ENCODE measurements around the gene SIGLEC5. TPM values are rescaled to one million over a fixed set of nuclear protein-coding genes. Genes with fewer than 3 reads are reported as not detected.

The SIGLEC5 gene
- polyA plus RNA-seq, 1 of the 3 experiments (the other 2 are of a cell fraction): not detected

GRCh38 chr19:51628153-51628939 is 1.9 kb downstream of the SIGLEC5 start:
- no peaks in the 10 kb centered on the region for H3K4me1 ChIP-seq (ENCODE audit: control insufficient read depth in 1 of 2, insufficient read depth in 2 of 2, low read depth in 1 of 2, low read length in 1 of 2)
- H3K9ac ChIP-seq: no peak overlapping the region
- H3K9me2 ChIP-seq: no peaks in the 10 kb centered on the region
- no peaks in the 10 kb centered on the region for H3F3A ChIP-seq (replicated peaks; ENCODE audit: insufficient read depth)
- H3K27ac ChIP-seq (ENCODE audit: low read depth in 2 of 2, low read length in 1 of 2): no peak overlapping the region
- H4K20me1 ChIP-seq (ENCODE audit: insufficient read depth): no peaks in the 10 kb centered on the region
- no peak for TF ChIP-seq IRF3 (IDR thresholded peaks at IDR 0.05; ENCODE audit: low read depth, low read length)
- TF ChIP-seq JUND (IDR thresholded peaks at IDR 0.05): no peak
- CTCF ChIA-PET: no interaction called here
- no peaks in the 10 kb centered on the region for H3K79me2 ChIP-seq (ENCODE audit: insufficient read depth)
- no peaks in the 10 kb centered on the region for H3K9me3 ChIP-seq
- no peak overlapping the region for H2AFZ ChIP-seq (ENCODE audit: low read depth)
- H3K36me3 ChIP-seq (replicated peaks in 1 of 2; ENCODE audit: control insufficient read depth in 1 of 2, insufficient read depth in 2 of 2, low read length in 1 of 2): no peaks in the 10 kb centered on the region
- H3K27me3 ChIP-seq (ENCODE audit: insufficient read depth): peaks cover 68% of the 10 kb centered on the region; the same call in 1 of the 2 replicates
- no peak overlapping the region for H3K4me2 ChIP-seq
- no peak overlapping the region for H3K4me3 ChIP-seq (ENCODE audit: low read depth in 2 of 2, low read length in 1 of 2)
- POLR2A ChIA-PET: no interaction called here
- 42% methylated on average over 14 of the region's 14 CpGs for WGBS (ENCODE audit: low lambda C conversion rate)
- no peak for DNase-seq

GRCh38 chr19:51627491-51628138 is 2.6 kb downstream of the SIGLEC5 start:
- Histone ChIP-seq H3K9ac (no peak overlapping the region), H3K4me2 (no peak overlapping the region), H3K27me3 (ENCODE audit: insufficient read depth) (peaks cover 67% of the 10 kb centered on the region; the same call in 1 of the 2 replicates), H2AFZ (ENCODE audit: low read depth) (no peak overlapping the region), H4K20me1 (ENCODE audit: insufficient read depth) (no peaks in the 10 kb centered on the region), H3K9me2 (no peaks in the 10 kb centered on the region), H3K27ac (ENCODE audit: low read depth in 2 of 2, low read length in 1 of 2) (no peak overlapping the region), H3K4me3 (ENCODE audit: low read depth in 2 of 2, low read length in 1 of 2) (no peak overlapping the region), H3K9me3 (no peaks in the 10 kb centered on the region), H3K79me2 (ENCODE audit: insufficient read depth) (no peaks in the 10 kb centered on the region), H3F3A (replicated peaks; ENCODE audit: insufficient read depth) (no peaks in the 10 kb centered on the region), H3K4me1 (ENCODE audit: control insufficient read depth in 1 of 2, insufficient read depth in 2 of 2, low read depth in 1 of 2, low read length in 1 of 2) (no peaks in the 10 kb centered on the region), H3K36me3 (replicated peaks in 1 of 2; ENCODE audit: control insufficient read depth in 1 of 2, insufficient read depth in 2 of 2, low read length in 1 of 2) (no peaks in the 10 kb centered on the region)
- WGBS (ENCODE audit: low lambda C conversion rate): 23% methylated on average over 11 of the region's 16 CpGs
- DNase-seq: no peak
- POLR2A ChIA-PET: no interaction called here
- CTCF ChIA-PET: interaction anchor here (1.9 kb wide), 1 partner anchor 30 kb away, joined by 9 read pairs; no protein-coding TSS in a partner anchor
- TF ChIP-seq MXI1 (IDR thresholded peaks at IDR 0.05; ENCODE audit: low read depth, low read length): no peak
- TF ChIP-seq EZH2phosphoT487 (IDR thresholded peaks at IDR 0.05; ENCODE audit: borderline replicate concordance, low read depth): no peak
- no peak for TF ChIP-seq RCOR1 (IDR thresholded peaks at IDR 0.05; ENCODE audit: low read length)

- no peak overlapping the region for H3K27ac ChIP-seq (ENCODE audit: low read depth in 2 of 2, low read length in 1 of 2)
- H3K9ac ChIP-seq: no peak overlapping the region
- H3K9me2 ChIP-seq: no peaks in the 10 kb centered on the region
- H3K4me3 ChIP-seq (ENCODE audit: low read depth in 2 of 2, low read length in 1 of 2): no peak overlapping the region
- no peaks in the 10 kb centered on the region for H3F3A ChIP-seq (replicated peaks; ENCODE audit: insufficient read depth)
- no peaks in the 10 kb centered on the region for H3K36me3 ChIP-seq (replicated peaks in 1 of 2; ENCODE audit: control insufficient read depth in 1 of 2, insufficient read depth in 2 of 2, low read length in 1 of 2)
- no peak for DNase-seq
- 0% methylated on average over 2 of the region's 2 CpGs for WGBS (ENCODE audit: low lambda C conversion rate)
- H4K20me1 ChIP-seq (ENCODE audit: insufficient read depth): no peaks in the 10 kb centered on the region
- H2AFZ ChIP-seq (ENCODE audit: low read depth): no peak overlapping the region
- CTCF ChIA-PET: interaction anchor here (0.9 to 1.9 kb wide), 2 partner anchors 11 to 31 kb away, joined by 3 to 9 read pairs; no protein-coding TSS in a partner anchor
- no peaks in the 10 kb centered on the region for H3K4me1 ChIP-seq (ENCODE audit: control insufficient read depth in 1 of 2, insufficient read depth in 2 of 2, low read depth in 1 of 2, low read length in 1 of 2)
- H3K27me3 ChIP-seq (ENCODE audit: insufficient read depth): peaks cover 59% of the 10 kb centered on the region; the same call in 1 of the 2 replicates
- H3K9me3 ChIP-seq: no peaks in the 10 kb centered on the region
- POLR2A ChIA-PET: no interaction called here
- TF ChIP-seq IRF3 (IDR thresholded peaks at IDR 0.05; ENCODE audit: low read depth, low read length) (no peak), RXRA (IDR thresholded peaks at IDR 0.05; ENCODE audit: borderline replicate concordance, low read depth) (no peak), GABPA (IDR thresholded peaks at IDR 0.05; ENCODE audit: low read depth) (no peak), RFX5 (IDR thresholded peaks at IDR 0.05; ENCODE audit: low read length) (no peak), TCF12 (IDR thresholded peaks at IDR 0.05) (no peak), PBX3 (IDR thresholded peaks at IDR 0.05) (no peak), RCOR1 (IDR thresholded peaks at IDR 0.05; ENCODE audit: low read length) (no peak), FOXM1 (IDR thresholded peaks at IDR 0.05; ENCODE audit: low read depth) (no peak), EZH2phosphoT487 (IDR thresholded peaks at IDR 0.05; ENCODE audit: borderline replicate concordance, low read depth) (no peak), ELF1 (IDR thresholded peaks at IDR 0.05) (no peak), TAF1 (IDR thresholded peaks at IDR 0.05; ENCODE audit: borderline replicate concordance, low read depth, low read length) (no peak), CHD2 (IDR thresholded peaks at IDR 0.05; ENCODE audit: low read length, partially characterized antibody) (no peak), RAD21 (IDR thresholded peaks at IDR 0.05; ENCODE audit: low read length) (no peak), POLR2AphosphoS5 (IDR thresholded peaks at IDR 0.05; ENCODE audit: low read depth, low read length) (no peak), NFIC (IDR thresholded peaks at IDR 0.05; ENCODE audit: borderline replicate concordance) (no peak), FOXJ3 (CRISPR knock-in tag; IDR thresholded peaks at IDR 0.05) (no peak)
- no peaks in the 10 kb centered on the region for H3K79me2 ChIP-seq (ENCODE audit: insufficient read depth)
- no peak overlapping the region for H3K4me2 ChIP-seq
These were observed 3.5 kb downstream of the SIGLEC5 start for GRCh38 chr19:51626675-51627074.
